Hepatocyte (in vitro differentiated cells): ENCODE measurements around the gene AFAP1. TPM values are rescaled to one million over a fixed set of nuclear protein-coding genes. Genes with fewer than 3 reads are reported as not detected.

Experiments
- DNase-seq: peaks from one replicate; pipeline ENCODE4 v3.0.0-alpha.2; 2016; ENCODE audit warnings: low spot score
- H2AFZ ChIP-seq: fragments of 200-600 bp; sonication (generic); 2 replicates; pipeline ENCODE4 v1.6.0; 2016; ENCODE audit warnings: antibody characterized with exemption, mild to moderate bottlenecking
- H3K27ac ChIP-seq: fragments of 200-600 bp; sonication (generic); 2 replicates; pipeline ENCODE4 v1.5.1; 2016; ENCODE audit warnings: mild to moderate bottlenecking
- H3K27me3 ChIP-seq: fragments of 200-600 bp; sonication (generic); 2 replicates; pipeline ENCODE4 v1.6.1; 2016
- H3K36me3 ChIP-seq: fragments of 200-600 bp; sonication (generic); replicated peaks from 2 replicates; pipeline ENCODE4 v1.5.1; 2016; ENCODE audit warnings: low read depth; ENCODE audit not compliant: insufficient read depth
- H3K4me1 ChIP-seq: fragments of 200-600 bp; sonication (generic); 2 replicates; pipeline ENCODE4 v1.5.1; 2016; ENCODE audit warnings: mild to moderate bottlenecking, moderate library complexity; ENCODE audit not compliant: insufficient read depth
- H3K4me2 ChIP-seq: fragments of 200-600 bp; sonication (generic); 2 replicates; pipeline ENCODE4 v1.6.0; 2016
- H3K4me3 ChIP-seq: fragments of 200-600 bp; sonication (generic); 2 replicates; pipeline ENCODE4 v1.5.1; 2016; ENCODE audit warnings: mild to moderate bottlenecking
- H3K79me2 ChIP-seq: fragments of 200-600 bp; sonication (generic); 2 replicates; pipeline ENCODE4 v1.6.0; 2017; ENCODE audit warnings: mild to moderate bottlenecking
- H3K9me2 ChIP-seq: fragments of 200-600 bp; sonication (generic); replicated peaks from 2 replicates; pipeline ENCODE4 v1.6.0; 2017; ENCODE audit warnings: mild to moderate bottlenecking; ENCODE audit not compliant: insufficient read depth
- H3K9me3 ChIP-seq: fragments of 200-600 bp; sonication (generic); 2 replicates; pipeline ENCODE4 v1.5.1; 2016; ENCODE audit warnings: low read depth, mild to moderate bottlenecking
- H4K20me1 ChIP-seq: fragments of 200-600 bp; sonication (generic); 2 replicates; pipeline ENCODE4 v1.6.0; 2016; ENCODE audit warnings: mild to moderate bottlenecking; ENCODE audit not compliant: insufficient read depth, poor library complexity, severe bottlenecking
- CTCF ChIP-seq: fragments of 200-600 bp; sonication (generic); IDR thresholded peaks from 2 replicates; pipeline ENCODE4 v1.5.1; 2016; ENCODE audit warnings: antibody characterized with exemption, mild to moderate bottlenecking; ENCODE audit not compliant: poor library complexity
- EZH2 ChIP-seq: fragments of 200-600 bp; sonication (generic); IDR thresholded peaks from 2 replicates; pipeline ENCODE4 v1.6.1; 2016; ENCODE audit warnings: antibody characterized with exemption, mild to moderate bottlenecking, borderline replicate concordance
- EZH2phosphoT487 ChIP-seq: fragments of 200-600 bp; sonication (generic); IDR thresholded peaks from one replicate; pipeline ENCODE4 v1.6.1; 2018; ENCODE audit warnings: antibody characterized with exemption, mild to moderate bottlenecking, low read depth, moderate library complexity; ENCODE audit not compliant: unreplicated experiment, severe bottlenecking
- WGBS: methylation state at CpG from one replicate; pipeline ENCODE4 v1.1.6; 2016; ENCODE audit warnings: low lambda C conversion rate; ENCODE audit errors: missing lambda C conversion rate; 5-methylcytosine and 5-hydroxymethylcytosine counted together
- polyA plus RNA-seq: library from polyadenylated mRNA; unstranded; fragments of >200 nt; fragmentation: Nextera tagmentation; extraction: Ambion mirVana; gene quantifications from 2 replicates; pipeline ENCODE4 v1.2.1, GENCODE V29; 2016
- total RNA-seq: library from RNA; depleted of rRNA; stranded (reverse); fragments of >200 nt; gene quantifications from 2 replicates; pipeline ENCODE4 v1.2.3, GENCODE V29; 2014

Gene AFAP1
- total and polyA plus RNA-seq, 2 experiments from 2014 or later: 9.3 to 16.2 TPM

- Histone ChIP-seq H3K4me2 (no peak overlapping the region), H3K9me3 (no peaks in the 10 kb centered on the region), H3K4me1 (peaks cover 32% of the 10 kb centered on the region), H3K36me3 (no peaks in the 10 kb centered on the region), H3K9me2 (no peaks in the 10 kb centered on the region), H3K79me2 (no peaks in the 10 kb centered on the region), H3K27ac (peak overlapping the region; percentile 87), H4K20me1 (no peaks in the 10 kb centered on the region), H3K27me3 (no peaks in the 10 kb centered on the region), H2AFZ (no peak overlapping the region), H3K4me3 (no peak overlapping the region)
- no peak for TF ChIP-seq CTCF
- TF ChIP-seq EZH2phosphoT487: no peak
- TF ChIP-seq EZH2: no peak
- no peak for DNase-seq
- 90% methylated on average over 11 of the region's 11 CpGs for WGBS
Measured at GRCh38 chr4:7827566-7827965, 112.1 kb downstream of the AFAP1 start.

- Histone ChIP-seq H3K27me3 (no peaks in the 10 kb centered on the region), H3K27ac (no peak overlapping the region), H3K9me3 (no peaks in the 10 kb centered on the region), H2AFZ (no peak overlapping the region), H3K4me3 (no peak overlapping the region), H4K20me1 (no peaks in the 10 kb centered on the region), H3K36me3 (no peaks in the 10 kb centered on the region), H3K4me2 (no peak overlapping the region), H3K4me1 (peaks cover 35% of the 10 kb centered on the region), H3K79me2 (no peaks in the 10 kb centered on the region), H3K9me2 (no peaks in the 10 kb centered on the region)
- no peak for TF ChIP-seq EZH2phosphoT487
- WGBS: 96% methylated on average over 11 of the region's 11 CpGs
- no peak for DNase-seq
Measured at GRCh38 chr4:7826909-7827306, 112.8 kb downstream of the AFAP1 start.

- no peak overlapping the region for H3K4me2 ChIP-seq
- TF ChIP-seq EZH2 (no peak), EZH2phosphoT487 (no peak), CTCF (no peak)
- no peaks in the 10 kb centered on the region for H4K20me1 ChIP-seq
- H3K4me1 ChIP-seq: peaks cover 40% of the 10 kb centered on the region
- H3K79me2 ChIP-seq: no peaks in the 10 kb centered on the region
- WGBS: 84% methylated on average over 10 of the region's 12 CpGs
- H3K36me3 ChIP-seq: no peaks in the 10 kb centered on the region
- no peak for DNase-seq
- H3K27me3 ChIP-seq: no peaks in the 10 kb centered on the region
- no peak overlapping the region for H2AFZ ChIP-seq
- no peaks in the 10 kb centered on the region for H3K9me2 ChIP-seq
- H3K27ac ChIP-seq: no peak overlapping the region
- no peak overlapping the region for H3K4me3 ChIP-seq
- H3K9me3 ChIP-seq: no peaks in the 10 kb centered on the region
Measured at GRCh38 chr4:7826176-7826908, 113.3 kb downstream of the AFAP1 start.

GRCh38 chr4:7824218-7824617 lies 115.4 kb downstream of the AFAP1 start:
- Histone ChIP-seq H4K20me1 (no peaks in the 10 kb centered on the region), H3K4me2 (peak overlapping the region; percentile 48), H3K79me2 (no peaks in the 10 kb centered on the region), H2AFZ (no peak overlapping the region), H3K9me2 (no peaks in the 10 kb centered on the region), H3K4me1 (peaks cover 40% of the 10 kb centered on the region), H3K4me3 (no peak overlapping the region), H3K27me3 (no peaks in the 10 kb centered on the region), H3K36me3 (no peaks in the 10 kb centered on the region), H3K9me3 (no peaks in the 10 kb centered on the region), H3K27ac (peak overlapping the region; percentile 84)
- WGBS: 44% methylated on average over 5 of the region's 5 CpGs
- TF ChIP-seq EZH2 (no peak), CTCF (no peak), EZH2phosphoT487 (no peak)
- no peak for DNase-seq
